Measurements from ENCODE around the gene INPP5D.

DNA sequence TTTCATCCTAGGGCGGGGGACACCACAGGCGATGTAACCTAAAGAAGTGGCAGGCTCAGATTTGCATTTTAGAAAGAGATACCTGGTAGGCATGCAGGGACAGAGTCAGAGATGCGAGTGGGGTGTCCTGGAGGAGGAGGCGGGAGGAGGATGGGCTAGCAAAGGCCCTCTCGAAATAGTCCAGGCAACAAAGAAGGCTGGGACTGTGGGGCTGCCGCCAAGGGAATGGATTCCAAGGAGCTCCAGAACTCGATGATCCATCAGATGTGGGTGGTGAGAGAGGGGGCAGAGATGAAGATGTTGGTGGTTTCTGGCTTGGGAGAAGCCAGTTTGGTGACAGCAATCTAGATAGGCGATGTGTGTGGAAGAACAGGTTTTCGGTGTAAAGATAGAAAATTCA is 12.5 kb upstream of the INPP5D start:
- TF ChIP-seq, protein P1, sequence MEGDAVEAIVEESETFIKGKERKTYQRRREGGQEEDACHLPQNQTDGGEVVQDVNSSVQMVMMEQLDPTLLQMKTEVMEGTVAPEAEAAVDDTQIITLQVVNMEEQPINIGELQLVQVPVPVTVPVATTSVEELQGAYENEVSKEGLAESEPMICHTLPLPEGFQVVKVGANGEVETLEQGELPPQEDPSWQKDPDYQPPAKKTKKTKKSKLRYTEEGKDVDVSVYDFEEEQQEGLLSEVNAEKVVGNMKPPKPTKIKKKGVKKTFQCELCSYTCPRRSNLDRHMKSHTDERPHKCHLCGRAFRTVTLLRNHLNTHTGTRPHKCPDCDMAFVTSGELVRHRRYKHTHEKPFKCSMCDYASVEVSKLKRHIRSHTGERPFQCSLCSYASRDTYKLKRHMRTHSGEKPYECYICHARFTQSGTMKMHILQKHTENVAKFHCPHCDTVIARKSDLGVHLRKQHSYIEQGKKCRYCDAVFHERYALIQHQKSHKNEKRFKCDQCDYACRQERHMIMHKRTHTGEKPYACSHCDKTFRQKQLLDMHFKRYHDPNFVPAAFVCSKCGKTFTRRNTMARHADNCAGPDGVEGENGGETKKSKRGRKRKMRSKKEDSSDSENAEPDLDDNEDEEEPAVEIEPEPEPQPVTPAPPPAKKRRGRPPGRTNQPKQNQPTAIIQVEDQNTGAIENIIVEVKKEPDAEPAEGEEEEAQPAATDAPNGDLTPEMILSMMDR (IDR thresholded peaks at IDR 0.05; ENCODE audit: low read depth, low read length), result no peak
- no peak for TF ChIP-seq EZH2phosphoT487 (IDR thresholded peaks at IDR 0.05; ENCODE audit: low read depth)

All from OCI-LY3 (cell line).